GM18861 (cell line): ENCODE data around the gene FANCG.

Experiments used
- ATAC-seq: cut with Tn5 transposase; IDR thresholded peaks from one replicate; pipeline ENCODE4 v1.9.1; 2021; ENCODE audit not compliant: unreplicated experiment

Gene FANCG

GRCh38 chr9:35104586-35104985, 24.8 kb upstream of the FANCG start:
- no peak for ATAC-seq

DNA sequence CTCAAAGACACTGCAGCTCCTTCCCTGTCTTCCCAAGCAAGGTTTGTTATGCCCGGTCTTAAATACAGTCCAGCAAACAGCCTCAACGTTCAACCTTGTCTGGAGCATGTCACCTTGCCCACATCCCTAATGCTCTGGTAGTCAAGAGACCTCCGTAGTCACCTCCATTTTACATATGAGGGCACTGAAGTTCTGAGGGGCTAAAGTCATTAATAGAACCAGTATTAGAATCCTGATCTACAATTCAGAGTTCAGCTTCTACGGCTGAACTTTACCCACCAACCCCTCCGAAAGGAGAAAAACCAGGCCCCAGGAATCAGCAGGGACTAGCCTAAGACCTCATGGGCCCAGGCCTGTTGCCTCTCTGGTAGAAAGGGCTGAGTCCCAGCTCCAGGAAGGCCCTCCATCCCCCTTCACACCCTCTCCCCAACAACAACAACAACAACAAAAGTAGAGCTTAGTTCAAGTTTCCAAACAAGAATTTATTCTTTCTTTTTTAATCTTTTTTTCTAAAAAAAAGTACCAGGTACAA, 24.0 kb upstream of the FANCG start:
- no peak for ATAC-seq

DNA sequence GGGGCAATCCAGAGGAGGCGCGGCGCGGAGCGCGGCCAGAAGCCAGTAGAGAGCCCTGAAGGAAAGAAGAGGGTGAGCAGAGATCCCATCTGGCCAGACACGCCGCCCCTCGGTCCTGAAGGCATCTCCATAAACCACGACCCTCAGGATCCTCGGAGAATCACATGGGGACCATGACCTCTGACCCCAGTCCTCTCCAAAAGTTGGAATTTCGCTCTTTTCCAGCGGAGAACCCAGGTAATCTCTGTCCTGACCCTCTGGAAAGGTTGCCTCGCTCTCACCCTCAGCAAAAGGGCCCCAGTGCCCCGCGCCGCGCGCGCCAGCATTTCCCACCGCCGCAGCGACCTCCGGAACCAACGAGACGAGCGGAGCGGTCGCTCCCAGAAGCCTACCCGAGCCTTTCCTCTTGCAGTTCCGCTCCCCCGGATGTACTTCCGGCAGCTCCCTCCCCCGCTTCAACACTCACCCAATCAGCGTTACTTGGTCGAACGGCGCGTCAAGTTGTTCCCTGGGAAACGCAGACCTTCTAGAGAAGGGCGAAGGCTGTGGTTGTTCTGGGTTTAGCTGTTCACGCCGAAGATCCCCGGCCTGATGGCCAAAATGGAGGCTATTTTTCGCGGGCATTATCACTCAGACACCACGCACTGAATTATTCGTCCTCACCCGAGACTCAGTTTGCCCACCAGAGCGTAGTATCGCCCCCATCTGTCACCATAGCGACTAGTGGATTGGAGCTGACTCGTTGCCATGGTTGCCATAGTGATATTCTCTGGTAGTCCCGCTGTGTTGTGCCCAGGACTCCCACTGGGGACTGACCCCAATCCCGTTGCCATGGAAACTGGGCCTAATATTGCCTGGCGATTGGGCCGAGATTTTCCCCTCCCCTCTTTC, 23.3 kb upstream of the FANCG start, which contains the start of gene STOML2:
Gene STOML2 (minus strand): TSS at position 363 of the 891 bp plus-strand sequence. CDS start 37 bp downstream, at position 326.
- peak; percentile 82 for ATAC-seq

DNA sequence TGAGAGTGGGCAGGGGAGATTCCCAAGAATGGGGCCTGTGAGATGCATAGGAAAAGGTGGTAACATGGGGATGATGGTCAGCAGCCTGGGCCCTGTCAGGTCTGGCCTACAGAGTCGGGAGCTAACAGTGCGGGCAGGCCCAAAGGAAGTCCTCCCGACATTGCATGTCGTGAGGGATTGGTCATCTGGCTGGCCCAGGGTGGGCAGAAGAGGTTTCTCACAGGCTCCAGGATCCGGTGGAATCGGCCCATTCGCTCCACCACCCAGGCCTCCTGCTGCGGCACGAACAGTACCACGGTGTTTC, 22.7 kb upstream of the FANCG start:
- ATAC-seq, result no peak

DNA sequence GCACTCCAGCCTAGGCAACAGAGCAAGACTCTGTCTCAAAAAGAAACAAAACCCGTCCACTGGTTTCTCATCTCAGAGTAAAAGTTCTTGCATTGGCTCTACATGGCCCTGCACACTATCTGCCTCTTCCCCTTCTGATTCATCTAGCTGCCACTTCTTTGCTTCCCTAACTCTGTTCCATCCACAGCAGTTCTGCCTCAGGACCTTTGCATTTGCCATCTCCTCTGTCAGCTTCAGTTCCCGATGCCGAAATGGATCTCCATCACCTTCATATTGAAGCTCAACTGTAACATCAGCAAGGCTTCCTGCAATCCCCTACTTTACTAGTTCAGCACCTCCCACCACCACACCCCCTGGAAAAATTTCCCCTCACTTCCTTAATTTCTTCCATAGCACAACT, 17.8 kb upstream of the FANCG start:
- no peak for ATAC-seq

- peak; percentile 78 for ATAC-seq
Observed at GRCh38 chr9:35096035-35096849, 16.5 kb upstream of the FANCG start, which contains the start of gene PIGO. TSS of gene PIGO (minus strand) at chr9:35096591. CDS start at chr9:35095565, 1,026 bp downstream.

GRCh38 chr9:35091536-35091935, 11.8 kb upstream of the FANCG start:
- ATAC-seq, result no peak

DNA sequence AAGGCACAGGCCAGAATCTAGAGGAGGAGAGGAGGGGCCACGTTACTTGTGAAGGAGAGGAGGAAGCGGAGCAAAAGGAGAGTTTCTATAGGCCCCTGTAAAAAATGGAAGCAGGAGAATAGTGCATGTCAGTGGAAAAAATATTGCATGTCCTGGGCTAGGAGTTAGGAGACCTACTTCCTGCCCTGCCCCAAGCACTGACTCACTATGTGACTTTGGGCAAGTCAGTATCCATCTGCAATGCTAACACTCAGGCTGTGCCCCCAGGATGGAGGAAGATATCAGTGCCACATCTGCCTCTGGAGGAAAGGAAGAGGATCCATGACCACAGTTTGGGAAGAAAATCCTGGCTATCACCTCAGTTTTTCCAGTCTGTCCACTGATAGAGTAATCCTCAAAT, 9.7 kb upstream of the FANCG start:
- ATAC-seq, result no peak

- no peak for ATAC-seq
Observed at GRCh38 chr9:35085078-35085477, 5.3 kb upstream of the FANCG start.

DNA sequence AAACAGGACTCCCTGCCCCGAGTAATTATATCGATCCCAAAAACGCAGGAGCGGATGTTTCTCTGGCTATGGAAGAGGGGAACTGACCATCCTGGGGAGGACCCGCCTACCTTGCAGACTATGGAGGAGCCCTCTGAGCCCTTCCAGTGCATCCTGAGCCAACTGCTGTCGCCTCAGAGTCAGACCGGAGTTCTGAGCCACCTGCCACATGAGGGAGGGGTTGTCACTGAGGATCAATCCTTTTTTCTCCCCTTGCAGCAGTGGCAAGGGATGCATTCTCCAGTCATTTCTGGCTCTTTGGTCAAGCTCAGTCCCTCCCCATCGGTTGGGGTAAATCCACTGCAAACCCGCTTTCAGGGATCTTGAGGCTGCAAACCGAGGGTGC, 709 bp downstream of the FANCG start:
- ATAC-seq, result no peak

DNA sequence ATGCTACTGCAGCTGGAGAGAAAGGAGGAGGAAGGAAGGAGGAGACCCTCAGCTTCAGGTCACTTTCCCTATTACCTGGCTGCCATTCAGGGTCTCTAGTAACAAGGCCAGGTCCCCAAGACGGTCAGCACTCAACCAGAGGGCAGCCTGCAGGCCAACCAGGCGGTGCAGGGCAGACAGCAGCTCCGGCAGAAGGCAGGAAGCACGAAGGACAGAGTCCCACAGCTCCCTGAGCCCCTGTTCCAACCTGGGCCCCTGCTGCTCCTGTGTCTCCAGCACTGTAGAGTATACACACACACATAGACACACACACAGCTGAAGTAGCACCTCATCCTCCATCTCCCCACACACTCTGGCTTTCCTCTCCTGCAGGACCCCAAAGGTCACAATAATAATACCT, 1.7 kb downstream of the FANCG start:
- ATAC-seq, result no peak

- no peak for ATAC-seq
Observed at GRCh38 chr9:35076848-35077247, 2.9 kb downstream of the FANCG start.

GRCh38 chr9:35075358-35075757, 4.4 kb downstream of the FANCG start:
- no peak for ATAC-seq

DNA sequence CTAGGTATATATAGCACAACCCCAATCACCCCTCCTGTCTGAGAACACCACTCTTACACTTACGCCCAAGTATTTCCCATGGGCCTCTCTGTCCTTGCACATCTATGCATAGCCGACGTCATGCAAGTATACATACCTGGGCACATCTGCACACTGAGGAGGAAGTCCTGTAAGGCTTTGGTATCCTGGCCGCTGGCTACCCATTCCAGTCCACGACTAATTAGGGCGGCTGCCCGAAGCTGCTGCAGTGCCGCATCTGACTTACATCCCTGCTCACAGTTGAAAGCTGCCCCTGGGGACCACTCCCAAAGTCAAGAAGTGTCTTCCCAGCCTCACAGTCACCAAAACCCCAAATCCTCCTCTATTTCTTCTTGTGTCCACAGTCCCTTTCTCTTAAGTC, 5.0 kb downstream of the FANCG start:
- ATAC-seq, result no peak

DNA sequence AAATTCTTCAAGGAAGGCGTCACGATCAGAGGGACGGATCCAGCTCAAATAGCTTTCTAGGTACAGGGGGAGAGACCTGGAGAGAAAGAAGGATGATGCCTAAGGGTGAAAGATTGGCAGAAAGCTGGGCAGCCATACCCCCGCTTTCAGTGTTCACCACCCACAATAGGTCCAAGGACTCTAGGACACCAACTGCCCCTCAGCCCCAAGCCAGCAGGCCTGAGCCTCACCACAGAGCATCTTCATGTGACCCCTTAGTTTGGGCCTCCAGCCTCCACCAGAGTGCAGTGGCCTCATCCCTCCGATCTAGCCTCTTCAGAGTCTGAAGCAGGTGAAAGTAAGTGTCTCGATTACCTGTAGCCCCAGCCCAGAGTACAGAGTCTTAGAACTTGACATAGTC, 5.6 kb downstream of the FANCG start:
- ATAC-seq, result no peak

GRCh38 chr9:35073279-35073612, 6.5 kb downstream of the FANCG start:
- no peak for ATAC-seq

DNA sequence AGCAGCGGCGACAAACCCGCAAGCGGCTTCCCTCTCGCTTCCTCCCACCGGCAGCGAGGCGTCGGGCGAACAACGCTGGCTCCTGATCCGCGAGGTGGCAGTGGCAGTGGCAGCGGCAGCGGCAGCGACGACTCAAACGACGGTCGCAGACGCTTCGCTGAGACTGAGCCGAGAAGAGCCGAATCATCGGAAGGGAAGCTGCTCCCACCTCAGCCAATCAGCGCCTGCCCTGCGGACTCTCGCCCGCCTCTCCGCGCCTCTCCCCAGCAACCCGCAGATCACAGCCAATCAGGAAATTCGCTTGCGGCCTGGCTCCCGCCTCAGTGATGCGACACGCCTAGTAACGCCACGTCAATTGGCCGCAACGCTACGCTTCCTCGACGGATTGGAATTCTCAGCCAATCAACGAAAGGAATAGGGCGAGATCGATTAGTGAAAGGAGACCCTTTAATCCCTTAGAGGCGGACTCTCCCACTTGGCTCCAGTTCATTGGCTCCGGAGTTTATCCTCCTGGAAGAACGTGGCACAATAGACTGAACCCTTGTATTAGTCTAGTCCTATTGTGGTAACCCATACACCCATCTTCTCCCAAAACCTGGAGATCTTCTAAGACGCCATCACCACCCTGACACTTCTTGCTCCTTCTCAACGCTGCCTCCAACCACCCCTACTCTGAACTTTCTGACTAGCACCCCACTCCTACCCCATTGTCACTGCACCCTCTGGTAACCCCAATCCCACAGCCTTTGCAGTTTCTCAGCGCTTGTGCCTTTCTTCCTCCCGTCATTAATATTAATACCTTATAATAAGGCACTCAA, 7.1 kb downstream of the FANCG start, which contains the start of gene VCP:
Gene VCP (minus strand): TSS at position 165 of the 818 bp plus-strand sequence. CDS start 272 bp downstream, outside the sequence.
- peak; percentile 79 for ATAC-seq

GRCh38 chr9:35071814-35072460, 7.8 kb downstream of the FANCG start:
- peak; percentile 43 for ATAC-seq

GRCh38 chr9:35070823-35071813, 8.6 kb downstream of the FANCG start:
- no peak for ATAC-seq
